Measurements from ENCODE around the gene CRYGN.

The CRYGN gene

DNA sequence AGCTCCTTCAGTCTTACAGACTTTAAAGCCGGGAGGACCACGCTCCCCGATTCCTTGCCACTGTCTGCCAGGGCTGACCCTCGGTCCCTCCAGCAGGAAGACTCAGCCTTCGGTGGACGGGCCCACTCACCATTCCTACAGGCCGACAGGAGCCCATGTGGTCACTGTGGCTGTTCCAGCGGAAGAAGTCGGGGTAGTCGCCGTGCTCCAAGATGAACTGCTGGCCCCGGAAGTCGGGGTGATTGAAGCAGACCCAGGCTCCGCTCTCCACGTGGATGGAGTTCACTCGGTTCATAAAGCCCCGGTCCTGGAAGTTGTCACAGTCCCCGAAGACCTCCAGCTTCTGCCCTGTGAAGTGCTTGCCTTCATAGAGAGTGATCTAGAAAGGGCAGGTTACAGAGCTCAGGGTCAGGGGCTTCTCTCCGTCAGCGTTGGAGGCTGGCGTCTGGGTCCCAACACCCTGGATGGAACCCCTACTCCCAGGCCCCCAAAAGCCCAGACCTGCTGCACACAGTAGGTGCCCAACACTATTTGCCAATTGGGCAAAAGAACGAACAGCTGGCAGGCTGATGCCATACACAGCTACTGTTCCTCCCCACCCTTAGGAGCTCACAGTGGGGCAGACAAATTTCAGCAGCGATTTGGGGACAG is 1.9 kb downstream of the CRYGN start:
- no peak for DNase-seq

DNA sequence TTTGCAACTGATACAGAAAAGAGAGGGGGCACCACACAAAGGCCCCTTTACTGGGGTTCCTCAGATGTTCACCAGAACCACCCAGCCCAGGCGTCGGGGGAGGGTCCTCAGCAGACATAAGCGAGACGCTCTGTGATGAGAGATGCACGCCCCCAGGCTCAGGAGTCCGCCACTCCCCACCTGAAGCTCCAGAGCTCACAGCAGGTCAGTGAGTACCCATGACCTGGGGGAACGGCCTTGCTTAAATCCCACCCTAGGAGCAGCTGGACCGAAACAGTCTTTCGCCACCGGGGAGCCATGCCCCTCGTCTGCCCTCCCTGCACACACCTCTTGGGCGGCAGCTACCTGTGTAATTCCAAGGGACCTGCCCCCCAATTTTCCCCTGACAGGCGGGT is 2.8 kb downstream of the CRYGN start:
- DNase-seq = no peak

DNA sequence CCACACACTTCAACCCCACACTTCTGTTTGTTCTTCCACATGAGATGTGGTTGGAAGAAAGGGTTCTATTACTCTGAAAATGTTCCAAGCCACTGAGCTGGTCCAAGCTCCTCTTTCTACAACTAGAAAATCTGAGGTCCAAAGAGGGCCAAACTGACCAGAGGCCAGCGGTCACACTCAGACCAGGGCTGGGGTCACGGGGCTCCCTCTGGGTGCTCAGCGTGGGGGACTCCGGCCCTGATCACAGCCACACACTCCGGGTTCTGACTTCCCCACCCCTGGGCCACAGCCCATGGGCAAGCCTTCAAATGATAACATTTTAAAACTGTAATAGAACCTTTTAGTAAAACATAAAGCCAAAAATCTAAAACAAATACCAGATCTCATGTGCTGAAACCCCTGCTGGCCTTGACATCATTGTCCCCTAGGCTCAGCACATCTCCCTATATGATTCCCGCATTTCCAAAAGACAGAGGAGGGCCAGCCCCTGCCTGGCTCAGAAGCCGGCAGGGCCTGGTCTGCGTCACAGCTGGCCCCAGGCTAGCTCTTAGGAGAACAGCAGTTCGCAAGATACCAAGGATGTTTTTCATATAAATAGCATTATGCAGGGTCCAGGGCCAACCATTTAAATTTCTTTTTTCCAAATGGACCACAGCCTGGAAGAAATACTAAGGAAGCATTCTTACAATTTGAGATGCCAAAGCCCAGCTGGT is 3.3 kb downstream of the CRYGN start:
- DNase-seq = no peak

DNA sequence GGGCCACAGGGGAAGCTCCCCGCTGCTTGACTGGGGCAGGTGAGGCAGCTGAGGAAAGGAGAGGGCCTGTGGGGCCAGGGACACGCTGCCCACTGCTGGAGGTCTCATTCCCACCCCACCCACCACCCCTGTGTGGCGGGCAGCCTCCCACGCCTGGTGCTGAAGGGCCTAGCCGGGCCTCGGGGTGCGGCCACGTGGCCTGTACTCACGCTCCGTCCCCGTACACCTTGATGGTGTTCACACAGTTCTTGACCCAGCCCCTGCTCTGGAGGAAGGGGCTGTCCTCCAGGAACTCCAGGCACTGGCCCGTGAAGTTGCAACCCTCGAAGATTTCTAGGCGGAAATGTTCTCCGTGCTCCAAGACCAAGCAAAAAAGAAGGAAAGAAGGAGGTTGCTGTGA is 4.0 kb downstream of the CRYGN start:
- no peak for DNase-seq

DNA sequence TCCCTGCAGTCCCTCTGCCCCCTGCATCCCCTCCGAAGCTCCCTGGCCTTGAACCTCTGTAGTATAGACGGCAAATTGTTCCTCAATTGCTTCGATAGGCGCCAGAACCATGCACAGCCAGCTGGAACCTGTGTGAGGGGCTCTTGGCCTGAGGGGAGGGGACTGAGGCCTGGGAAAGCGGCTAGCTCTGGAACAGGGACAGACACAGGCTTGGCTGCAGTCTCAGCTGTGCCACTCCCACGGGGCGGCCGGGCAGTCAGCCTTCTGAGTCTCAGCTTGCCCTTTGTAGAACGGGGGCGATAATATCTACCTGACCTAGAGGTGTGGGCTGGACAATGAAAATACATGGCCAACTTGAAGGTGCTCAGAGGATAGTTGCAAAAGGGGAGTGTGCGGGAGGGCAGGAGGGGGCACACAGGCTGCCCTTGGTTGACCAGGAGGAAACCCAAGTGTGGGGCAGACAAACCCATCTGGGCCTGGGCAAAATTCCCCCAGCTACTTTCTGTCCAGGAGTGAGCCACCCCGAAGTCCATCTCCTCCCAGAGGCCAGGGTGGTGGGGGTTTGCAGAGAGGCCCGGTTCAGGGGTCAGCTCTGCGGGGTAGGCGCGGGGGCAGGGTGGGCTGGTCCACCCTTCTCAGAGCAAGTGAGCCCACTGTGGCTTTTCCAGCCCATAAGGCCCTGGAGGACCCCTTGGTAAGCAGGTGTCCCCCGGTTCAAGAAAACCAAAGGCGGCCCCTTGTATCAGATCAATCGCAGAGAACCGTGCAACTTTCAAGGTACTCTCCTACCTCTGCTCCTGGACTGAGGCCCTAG is 4.6 kb downstream of the CRYGN start:
- no peak for DNase-seq

DNA sequence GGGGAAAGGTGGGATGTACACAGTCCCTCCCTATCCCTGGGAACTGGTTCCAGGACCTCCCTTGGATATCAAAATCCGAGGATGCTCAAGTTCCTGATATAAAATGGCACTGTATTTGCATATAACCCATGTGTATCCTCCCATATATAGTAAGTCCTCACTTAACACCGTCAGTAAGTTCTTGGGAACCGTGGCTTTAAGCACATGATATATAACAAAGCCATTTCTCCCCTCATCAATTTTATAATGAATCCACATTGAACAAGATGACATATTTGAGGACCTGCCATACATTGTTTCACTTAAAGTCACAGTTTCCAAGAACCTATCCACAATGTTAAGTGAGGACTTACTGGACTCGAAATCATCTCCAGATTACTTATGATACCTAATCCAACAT is 5.4 kb downstream of the CRYGN start:
- DNase-seq = no peak

DNA sequence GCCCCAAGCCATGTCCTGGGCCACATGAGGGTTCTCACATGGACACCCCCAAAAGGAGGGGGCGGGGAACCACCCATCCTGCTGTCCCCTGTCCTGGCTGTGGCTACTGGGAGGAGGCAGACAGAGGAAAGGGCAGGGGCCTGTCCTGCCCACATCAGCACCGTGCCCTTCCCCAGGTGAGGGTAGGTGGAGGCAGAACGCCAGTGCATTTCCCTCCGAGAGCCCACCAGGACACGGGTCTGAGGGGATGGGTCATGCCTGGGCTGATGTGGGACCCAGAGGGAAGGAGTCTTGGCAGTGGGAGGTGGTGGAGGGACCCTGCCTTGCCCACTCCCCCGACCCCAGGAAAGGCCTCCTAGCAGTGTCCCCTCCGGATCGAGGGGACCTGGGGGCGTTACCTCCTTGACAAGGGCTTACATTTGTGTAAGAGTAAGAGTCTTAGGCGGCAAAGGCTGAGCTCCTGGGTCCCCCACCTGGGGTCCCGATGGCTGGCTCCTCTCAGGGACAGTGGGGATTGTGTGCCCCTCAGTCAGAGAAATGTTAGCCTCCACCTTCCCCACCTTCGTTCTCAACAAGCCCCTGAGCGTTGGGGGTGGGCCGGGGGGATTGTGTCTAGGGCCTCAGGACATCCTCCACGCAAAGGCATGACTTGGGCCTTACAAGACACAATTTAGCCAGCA is 6.1 kb downstream of the CRYGN start:
- no peak for DNase-seq

DNA sequence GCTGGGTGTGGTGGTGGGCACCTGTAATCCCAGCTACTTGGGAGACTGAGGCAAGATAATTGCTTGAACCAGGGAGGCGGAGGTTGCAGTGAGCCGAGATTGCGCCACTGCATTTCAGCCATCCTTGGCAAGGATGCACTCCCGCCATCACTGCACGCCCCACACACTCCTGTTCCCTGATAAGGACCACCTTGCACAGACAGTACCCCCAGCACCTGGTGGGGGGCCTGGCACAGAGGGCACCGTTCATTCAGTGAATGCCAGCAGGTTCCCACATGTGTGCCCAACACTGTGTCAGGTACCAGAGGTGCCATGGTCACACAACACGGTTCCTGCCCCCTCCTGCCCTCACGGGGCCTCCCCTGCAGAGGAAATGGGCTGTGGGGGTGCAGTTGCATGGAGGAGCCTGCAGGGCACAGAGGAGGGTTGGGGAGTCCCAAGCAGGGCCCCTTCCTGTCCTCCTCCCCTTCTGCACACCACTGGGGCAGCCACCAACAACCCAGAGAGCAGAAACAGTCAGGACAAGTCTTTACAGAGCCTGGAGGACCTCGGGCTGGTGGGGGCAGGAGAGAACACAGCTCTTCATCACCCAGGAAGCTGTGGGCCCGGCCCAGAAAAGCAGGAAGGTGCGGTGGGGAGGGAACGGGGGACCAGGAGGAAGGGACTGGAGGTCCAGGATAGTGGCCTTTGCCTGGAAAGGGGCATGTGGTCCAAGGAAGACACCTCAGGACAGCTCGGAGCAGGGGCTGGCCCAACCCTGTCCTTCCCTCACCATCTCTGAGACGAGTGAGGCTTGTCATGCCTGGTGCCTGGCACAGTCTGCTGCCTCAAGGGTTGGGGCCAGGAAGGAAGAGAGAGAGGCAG is 7.1 kb downstream of the CRYGN start:
- DNase-seq = peak in 4 of 5 experiments; percentile 37 to 87 (median 48)

DNA sequence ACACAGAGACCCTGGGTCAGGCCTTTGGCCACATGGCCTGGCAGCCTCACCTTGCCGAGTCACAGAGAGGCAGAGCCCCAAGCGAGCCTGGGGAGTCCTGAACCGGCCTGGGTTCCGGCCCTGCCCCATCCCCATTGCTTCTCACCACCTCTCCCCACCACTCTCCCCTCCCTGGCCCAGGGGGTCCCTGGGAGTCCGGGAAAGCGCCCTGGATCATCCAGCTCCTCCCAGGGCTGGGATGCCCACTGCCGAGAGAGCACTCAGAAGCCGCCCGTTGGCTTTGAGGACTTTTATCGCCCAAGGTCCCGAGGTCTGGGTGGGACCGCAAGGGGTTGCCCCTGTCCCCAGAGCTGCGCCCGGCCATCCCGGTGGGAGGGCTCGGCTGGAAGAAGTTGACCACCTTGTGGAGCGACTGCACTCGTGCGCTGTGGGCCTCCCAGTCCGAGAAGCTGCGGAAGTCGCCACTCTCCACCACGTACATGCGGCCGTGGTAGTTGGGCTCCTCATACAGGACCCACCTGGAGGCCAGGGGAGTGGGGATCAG is 8.1 kb downstream of the CRYGN start:
- DNase-seq = no peak

DNA sequence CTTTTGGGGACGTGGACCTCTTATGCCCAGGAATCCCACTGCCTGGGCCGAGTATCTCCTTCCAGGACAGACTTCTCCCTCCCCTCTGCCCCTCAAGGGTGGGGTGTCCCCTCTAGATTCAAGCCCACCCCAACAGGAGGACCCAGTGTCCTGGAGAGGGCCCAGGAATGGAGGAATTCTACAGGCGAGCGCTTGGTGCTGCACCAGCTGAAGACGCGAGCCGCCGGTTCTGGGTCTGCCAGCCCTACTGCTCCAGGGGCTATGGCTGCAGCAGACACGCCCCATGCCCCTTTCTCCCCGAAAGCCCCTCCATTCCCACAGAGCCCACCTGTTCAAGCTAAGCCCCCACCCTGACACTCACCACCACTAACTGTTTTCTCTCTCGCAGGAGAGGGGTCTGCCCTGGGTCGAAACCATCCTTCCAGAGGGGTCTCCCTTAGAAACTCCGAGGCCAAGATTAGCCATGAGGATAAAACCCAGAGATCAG is 8.6 kb downstream of the CRYGN start:
- DNase-seq = no peak

DNA sequence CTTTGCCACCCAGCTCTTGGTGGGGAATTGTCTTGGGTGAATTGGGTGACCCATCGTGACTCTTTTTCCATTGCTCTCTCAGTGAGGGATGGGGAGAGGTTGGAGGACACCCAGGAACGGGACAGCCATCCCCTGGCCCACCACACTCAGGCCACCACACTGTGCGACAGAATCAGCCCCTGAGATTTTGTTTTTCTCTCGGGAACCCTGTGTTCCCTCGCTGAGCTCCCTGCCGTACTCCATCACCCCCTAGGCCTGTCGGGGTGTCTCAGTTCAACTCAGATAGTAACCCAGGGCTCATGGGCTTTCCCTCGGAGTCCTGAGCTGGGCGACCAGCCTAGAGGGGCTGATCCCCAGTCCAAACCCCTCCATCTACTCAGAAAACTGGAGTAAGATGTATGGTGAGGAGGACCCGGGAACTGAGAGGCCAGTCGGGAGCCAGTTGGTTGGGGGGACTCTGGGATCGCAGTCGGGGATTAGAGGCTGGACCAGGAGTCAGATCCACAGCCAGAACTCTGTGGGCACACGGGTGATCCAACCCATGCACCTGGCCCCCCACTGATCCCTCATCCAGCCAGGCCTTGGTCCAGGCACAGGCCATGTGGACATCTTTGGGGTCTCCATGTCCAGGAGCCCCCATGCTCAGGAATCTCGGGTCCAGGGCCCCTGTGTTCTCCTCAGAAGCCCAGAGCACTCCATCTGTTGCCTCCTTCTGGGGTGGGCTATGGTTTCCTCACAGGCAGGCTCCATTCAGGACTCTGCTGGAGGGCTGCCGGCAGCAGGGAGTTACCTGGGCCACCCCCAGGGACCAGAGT is 9.3 kb downstream of the CRYGN start:
- no peak for DNase-seq

DNA sequence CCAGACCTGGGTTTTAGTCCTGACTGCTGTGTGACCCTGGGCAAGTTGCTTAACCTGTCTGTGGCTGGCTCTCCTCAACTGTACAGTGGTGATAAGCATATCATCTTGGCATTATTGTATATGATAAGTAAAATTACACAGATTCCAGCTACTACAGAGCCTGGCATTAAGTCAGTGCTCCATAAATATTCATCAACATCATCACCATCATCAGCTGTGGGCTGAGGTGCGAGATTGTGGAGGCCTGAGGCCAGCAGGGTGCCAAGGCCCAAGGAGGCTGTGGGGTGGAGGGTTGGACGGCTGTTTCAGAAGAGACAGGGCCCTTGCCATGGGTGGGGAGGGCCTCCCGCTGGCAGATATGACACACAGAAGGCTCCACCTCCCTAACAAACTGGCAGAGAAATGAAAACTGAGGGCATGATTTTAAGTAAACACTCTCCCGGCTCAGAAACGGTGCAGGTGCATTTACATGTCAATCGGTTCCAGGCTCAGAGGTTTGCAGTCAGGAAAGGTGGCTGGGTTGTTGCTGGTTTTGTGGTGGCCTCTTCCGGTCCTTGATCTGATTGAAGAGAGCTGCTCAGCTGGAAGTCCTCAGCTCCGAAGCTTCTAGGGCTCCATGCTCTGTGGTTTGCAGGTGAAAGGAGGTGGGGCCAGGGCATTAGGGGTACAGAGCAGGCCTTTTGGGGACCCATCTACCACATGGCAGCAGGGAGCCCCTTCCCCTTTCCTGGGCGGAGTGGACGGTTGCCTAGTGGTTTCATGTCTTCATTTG is 10.2 kb downstream of the CRYGN start:
- peak in 3 of 5 experiments; percentile 50 to 91 (median 73) for DNase-seq

DNA sequence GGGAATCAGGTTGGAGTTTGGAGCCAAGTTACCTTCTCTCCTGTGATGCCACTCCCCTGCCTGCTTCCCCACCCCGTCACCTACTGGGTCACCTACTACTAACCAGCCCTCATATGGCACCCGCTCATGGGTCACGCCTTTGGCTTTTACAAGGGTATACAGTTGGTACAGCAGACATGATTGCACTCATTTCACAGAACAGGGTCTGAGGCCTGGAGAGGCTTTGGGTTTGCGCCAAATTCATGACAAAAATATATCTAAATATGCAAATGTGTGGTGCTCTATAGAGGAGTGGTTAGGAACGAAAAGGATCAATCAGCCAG is 10.7 kb downstream of the CRYGN start:
- no peak for DNase-seq

DNA sequence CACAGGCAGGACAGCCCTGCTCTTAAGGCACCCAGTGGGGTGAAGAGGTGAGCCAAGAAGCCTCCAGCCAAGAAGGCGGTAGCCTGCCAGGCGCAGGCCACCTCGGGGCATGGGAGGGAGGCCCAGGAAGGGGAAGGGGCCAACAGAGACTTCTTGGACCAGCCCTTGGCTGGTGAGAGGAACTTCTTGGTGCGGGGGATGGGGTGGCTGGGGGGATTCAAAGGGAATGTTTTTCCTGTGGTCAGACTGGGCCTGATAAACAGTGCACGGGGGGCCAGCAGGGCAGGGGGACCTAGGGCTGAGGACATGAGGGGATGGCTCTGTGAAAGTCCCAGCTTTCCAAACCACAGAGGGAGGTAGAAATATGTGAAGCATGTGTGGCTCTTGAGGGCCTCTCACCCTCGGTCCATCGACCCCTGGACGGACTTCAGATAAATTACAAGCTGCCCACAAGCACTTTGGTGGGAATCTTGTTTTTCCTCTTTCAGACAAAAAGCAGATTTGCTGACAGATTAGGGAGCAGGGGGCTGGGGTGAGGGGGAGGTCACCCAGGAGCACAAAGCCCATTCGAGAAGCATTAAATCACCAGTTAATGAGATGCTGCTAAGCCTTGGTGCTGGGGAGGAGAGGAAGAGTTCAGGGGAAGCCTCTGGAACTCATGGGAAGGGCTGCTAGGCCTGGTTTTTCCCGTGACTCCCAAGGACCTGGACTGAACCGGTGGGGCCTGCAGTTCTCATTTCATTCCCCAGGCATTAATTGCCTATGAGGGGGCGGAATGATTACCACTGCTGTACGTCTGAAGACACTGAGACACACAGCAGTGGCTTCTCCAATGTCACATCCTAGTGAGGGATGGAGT is 11.3 kb downstream of the CRYGN start:
- DNase-seq = no peak

DNA sequence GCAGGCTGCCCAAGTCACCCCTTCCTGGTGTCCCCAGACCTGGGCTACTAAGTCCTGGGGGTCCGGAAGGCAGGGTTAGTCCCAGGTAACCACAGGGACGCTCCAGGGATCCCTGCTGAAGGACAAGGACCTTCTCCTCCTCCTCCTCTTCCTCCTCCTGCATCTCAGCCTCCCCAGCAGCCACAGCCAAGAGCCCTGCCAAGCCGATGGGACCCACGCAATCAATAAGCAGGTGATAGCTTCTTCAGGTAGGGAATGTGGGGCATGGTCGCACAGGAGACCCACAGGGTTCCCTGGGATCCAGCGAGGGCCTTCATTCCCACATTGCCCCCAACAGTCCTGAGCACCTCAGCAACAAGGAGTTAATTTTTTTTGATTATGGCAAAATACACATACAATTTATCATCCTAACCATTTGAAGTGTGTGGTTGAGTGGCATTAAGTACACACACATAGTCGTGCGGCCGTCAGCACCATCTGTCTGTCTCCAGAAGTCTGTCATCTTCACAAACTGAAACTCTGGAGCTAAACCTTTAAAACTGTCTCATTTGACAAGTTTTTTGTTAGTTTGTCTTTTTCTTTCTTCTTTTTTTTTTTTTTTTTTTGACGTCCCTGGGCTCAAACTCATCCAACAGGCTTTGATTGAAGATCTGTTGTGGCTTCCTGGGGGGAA is 12.1 kb downstream of the CRYGN start:
- DNase-seq = no peak

DNA sequence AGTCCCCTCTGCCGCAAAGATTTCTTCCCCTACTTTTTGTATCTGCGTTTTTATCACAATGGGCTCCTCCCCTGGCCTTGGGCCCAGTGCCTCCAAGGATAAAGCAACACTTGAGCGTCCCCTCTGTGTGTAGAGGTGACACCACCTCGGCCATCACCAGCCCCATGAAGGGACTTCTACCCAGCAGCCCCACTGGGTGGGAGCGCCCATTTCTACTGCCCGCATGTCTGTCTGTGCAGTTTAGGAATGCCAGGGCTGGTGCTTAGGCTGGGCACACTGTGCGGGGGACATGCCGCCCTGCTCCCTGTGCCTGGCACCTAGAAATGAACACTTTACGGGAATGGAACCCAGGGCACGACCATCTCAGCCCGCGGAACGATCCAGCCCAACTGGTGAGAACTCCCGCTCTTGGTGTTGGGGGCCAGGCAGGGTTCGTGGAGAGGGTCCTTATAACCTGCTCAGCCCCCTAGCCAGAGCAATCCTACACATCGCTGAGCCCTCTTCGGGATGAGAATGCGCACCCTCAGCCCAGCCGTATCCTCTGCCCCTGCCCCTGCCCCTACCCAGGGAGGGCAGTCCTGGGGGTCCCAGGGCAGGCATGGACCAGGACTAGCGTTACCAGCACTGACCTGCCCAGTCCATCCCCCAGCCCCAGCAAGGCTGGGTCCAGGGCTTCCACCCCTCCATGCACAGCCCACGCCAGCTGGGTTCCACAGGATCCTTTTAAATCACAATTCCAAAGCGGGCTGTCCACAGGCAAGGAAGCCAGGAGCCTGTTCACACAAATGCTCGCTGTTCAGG is 12.8 kb downstream of the CRYGN start:
- no peak for DNase-seq

DNA sequence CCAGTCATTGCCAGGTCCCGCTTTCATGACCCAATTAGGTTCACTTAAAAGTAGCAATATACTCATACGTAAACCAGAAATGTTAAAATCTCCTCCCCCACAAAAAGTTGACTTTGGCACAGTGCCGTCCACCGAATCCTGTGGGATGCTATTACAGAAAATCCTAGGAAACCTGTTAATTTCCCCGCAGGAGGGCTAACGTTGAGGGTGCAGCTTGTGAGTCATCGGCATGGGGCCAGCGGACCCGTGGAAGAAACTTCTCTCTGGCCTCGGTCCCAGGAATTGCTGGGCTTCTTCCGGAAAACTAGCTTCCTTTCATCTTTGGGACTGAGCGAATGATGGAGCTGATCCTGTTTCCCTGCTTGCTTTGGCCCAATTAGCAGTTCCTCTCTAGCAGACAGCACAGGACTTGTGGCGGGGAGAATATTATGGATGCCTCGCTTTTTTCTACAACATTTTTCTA is 13.5 kb downstream of the CRYGN start:
- DNase-seq = no peak
